H54 (cell line): ENCODE measurements around the gene AHDC1.
"Not testable (repeated sequence)": the region's sequence is repeated elsewhere in the genome, so short reads cannot be mapped to it uniquely, and the experiment has no call there.

Experiments used
- DNase-seq: peaks from one replicate; pipeline ENCODE4 v3.0.0; 2011; ENCODE audit warnings: low spot score, mixed read lengths; ENCODE audit not compliant: insufficient read length
- FAIRE-seq: peaks from 3 replicates; lab custom pipeline; 2011; peaks lifted over from hg19 to GRCh38; lab: Jason Lieb, UNC
- POLR2A ChIP-seq: IDR thresholded peaks from 2 replicates; pipeline ENCODE4 v1.6.1; 2011; ENCODE audit warnings: low read depth, mild to moderate bottlenecking, low read length

The AHDC1 gene

DNA sequence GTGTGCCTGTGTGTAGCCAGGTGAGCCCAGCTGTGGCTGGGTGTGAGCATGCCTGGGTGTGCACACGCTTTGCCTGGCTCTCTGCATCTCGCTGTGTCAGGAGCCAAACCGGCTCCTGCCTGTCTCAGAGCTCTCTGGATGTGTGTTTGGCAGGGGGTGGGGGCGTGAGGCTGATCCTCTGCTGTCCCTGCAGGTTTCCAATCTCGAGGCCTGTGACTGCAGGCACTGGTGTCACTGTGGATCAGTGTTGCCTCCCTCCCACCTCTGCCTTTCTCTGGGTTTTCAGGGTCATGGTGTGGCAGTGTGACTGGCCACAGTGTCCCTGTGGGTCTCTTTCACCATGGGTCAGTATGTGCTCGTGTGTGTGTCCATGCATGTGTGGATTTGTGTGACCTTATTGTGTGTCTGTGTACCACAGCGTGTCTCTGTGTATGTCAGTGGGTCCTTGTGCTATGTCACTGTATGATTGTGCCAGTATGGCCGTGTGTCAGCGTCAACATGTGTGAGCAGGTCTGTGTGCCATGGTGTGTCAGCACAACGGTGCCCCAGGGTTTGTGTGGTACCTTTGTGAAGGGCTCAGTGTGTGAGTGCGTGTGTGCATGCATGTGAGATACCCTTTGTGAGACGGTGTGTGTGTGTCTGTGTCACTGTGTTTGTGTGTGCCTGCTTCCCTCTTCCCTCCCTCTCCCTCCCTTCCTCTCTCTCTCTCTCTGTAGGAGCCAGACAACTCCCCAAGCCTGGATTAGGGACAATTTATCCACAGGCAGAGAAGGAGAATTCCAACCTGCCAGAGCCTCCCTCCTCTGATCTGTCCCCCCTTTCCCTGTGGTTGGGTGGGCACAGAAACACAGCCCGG is 43.4 kb downstream of the AHDC1 start:
- no peak for TF ChIP-seq POLR2A
- DNase-seq (no peak), FAIRE-seq (no peak)

DNA sequence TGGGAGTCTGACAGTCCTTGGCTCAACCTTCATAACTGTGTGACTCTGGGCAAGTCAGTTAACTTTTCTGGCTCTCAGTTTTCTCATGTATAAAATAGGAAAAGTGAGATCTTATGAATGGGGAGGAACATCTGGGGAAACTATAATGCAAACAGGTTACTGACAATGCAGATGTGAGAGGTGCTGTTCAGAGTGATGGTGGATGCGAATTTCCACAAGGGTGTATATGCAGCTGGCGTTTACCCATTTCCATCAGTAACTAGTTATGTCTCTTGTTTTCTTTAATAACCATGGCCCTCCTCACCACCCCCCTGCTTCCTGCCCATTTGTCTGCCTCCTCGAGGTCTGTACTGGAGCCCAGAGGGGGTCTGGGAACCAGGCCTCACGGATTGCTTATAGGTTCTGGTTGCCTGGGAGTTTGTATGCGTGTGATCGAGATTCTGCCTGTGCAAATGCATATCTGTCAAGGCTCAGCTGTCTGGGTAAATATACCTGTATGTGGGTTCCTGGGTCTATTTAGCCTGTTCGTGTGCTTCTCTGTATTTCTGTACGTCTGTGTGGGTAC is 44.4 kb downstream of the AHDC1 start:
- no peak for TF ChIP-seq POLR2A
- FAIRE-seq (no peak), DNase-seq (no peak)

DNA sequence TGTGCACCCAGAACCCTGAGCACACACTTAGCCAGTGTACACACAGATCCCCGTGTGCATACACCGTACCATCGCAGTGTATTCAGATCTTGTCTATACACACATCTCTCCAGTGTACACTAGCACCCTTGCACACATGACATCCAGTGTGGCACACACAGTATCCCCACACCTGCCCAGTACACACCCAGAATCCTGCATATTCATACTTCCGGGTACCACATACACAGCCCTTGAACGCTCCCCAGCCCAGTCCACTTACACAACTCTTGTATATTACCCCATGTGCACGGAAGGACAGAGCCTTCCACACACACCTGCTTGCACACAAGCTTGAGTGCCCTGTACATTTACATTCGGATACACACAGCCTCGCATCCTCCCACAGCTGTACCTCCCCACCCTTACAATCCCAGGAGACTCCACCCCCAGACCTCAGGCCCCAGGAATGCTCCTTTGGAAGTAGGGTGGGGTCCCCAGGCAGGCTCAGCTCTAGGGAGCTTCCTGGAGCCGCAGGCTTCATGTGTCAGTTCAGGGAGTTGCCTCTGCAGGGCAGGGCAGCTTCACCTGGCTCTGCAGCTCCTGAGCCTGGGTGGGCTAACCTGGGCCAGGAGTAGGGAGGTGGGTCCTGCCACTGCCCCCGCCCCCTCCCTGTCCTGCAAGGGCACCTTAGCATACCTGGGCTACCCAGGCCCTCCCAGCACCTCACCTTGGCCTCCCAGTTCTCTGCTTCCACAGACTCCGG is 46.2 kb downstream of the AHDC1 start:
- DNase-seq (peak; percentile 64), FAIRE-seq (no peak)
- no peak for TF ChIP-seq POLR2A

DNA sequence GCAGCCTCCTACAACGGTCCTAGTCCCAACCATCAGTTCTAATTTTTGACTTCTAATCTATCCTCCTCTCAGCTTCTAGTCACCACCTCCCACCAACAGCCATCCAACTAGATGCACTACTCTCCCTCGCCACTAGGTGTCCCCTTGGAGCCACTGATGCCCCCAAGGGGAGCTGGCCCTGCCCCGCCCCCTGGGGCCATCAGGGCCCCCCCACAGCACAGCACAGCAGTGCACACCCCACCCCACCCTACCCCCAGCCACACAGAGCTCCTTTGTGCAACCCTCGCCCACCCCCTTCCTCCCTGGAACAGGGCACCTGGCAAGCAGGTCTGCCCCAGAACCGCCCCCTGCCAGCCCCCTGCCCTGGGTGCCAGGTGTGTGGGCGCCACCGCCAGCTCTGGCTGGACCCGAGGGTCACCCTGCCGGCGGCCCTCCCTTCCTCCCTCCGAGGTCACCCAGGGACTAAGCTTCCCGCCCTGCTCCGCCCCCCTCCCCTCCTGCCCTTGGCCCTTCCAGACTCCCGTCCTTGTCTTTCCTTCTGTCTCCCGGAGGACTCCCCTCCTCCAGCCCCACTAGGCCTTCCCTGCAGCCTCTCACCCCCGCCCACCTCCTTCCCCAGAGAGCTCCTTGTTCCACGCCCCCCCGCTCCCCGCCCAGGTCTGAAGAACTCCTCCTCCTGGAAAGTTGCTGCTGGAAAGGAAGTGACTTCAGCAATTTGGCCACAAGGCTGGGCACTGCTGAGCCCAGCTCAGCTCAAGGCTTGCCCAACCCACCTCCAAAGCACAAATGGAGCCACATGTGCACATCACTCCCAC is 47.0 kb downstream of the AHDC1 start:
- FAIRE-seq (peak; percentile 43), DNase-seq (peak; percentile 90)
- no peak for TF ChIP-seq POLR2A

DNA sequence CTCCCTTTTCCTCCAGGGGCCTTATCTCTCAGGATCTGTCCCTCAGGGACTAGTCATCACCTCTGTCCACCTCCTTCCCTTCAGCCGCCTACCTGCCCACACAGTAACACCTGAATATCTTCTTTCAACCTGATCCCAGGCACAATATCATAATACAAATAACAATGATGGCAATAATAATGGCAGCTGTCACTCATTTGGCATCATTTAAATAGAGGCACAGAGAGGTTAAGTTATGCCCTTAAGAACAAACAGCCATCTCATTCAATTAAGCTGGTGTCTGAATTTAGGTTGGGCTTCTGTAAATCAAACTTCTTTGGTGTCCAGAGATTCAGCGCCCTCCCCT is 47.5 kb downstream of the AHDC1 start:
- no peak for DNase-seq
- TF ChIP-seq POLR2A = no peak
- FAIRE-seq = no peak

DNA sequence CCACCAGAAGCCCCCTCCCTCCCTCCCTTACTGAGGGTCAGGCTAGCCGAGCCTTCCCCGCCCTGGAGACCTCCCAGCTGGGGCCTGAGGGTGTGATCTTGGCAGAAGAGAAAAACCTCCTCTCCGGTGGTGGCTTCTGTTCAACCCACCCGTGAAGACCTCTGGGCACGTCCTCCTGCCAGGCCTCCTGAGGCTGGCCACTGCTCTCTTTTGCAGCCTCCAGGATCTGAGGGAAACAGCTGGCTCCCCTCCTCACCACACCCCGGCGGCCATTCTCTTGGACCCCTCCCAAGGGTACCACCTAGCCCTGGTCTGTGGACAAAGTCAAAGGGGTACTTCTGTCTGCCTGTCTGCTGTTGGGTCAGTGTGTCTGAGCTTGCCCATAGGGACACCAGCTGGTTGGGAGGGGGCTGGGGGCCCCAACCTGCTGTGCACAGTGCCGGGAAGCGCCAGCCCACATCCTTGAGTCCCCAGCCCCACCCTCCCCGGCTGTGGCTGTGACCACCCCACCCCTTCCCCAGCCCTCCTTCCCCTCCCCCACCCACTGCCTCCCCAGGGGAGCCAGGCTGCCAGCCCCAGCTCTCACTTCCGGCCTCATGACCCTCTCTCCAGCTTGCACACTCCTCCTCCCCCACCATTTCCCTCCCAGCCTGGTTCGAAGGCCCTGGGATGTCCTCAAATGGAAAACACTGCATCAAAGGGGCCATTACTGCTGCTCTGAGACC is 48.1 kb downstream of the AHDC1 start:
- DNase-seq (no peak), FAIRE-seq (no peak)
- TF ChIP-seq POLR2A = no peak

DNA sequence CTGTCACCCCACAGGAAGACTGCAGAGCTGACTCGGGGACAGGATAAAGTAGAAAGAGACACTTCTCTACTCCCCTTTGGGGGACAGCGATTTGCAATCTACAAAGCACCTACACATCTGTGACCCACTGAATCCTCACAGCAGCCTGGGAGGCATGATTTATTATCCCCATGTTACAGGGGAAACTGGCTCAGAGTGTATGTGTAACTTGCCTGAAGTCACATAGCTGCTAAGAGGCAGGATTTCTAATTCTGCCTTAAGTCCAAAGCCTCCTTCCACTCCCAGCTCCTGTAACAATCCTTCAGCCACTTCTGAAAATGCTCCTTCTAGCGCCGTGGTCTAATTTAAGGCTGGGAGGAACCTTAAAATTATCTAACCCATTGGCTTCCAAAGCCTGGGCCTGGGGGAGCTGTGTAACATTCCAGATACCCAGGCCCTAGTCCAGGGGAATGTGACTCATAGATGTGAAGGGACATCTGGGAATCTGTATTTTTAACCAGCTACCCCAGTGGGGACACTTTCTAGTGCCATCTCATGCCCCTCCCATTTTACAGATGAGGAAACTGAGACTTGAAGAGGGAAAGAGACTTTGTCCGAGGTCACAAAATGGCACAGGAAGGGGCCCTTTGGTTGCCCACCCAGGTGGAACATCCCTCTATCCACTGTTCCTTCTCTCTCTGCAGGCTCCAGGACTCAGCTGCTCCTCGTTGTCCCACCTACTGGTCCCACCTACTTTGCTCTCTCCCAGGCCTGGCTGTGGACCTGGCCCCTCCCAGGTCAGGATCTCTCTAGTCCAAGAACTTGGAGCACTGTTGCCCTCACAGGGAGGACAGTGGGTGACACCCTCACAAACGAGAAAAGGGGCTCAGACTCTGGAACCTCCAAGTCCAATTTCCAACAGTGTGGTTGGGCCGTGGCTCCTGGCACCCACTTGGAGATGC is 48.9 kb downstream of the AHDC1 start:
- FAIRE-seq = no peak
- no peak for DNase-seq
- no peak for TF ChIP-seq POLR2A

DNA sequence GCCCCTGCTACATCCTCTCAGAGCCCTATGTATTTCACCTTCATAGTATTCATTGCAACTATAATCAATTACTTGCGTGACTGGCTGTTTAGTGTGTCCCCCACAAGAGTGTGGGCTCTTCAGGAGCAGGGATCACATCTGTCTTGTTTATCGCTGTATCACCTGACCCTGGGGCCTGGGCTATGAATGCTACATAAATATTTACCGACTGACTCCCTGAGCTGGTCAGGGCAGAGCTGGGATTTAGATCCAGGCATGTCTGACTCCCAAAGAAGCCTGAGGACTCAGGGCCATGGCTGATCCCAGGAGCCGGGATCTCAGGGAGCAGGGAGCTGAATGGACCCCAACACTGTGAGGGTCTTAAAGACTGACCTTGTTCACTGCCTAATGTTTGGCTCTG is 49.7 kb downstream of the AHDC1 start:
- TF ChIP-seq POLR2A = no peak
- DNase-seq = no peak
- FAIRE-seq = no peak

DNA sequence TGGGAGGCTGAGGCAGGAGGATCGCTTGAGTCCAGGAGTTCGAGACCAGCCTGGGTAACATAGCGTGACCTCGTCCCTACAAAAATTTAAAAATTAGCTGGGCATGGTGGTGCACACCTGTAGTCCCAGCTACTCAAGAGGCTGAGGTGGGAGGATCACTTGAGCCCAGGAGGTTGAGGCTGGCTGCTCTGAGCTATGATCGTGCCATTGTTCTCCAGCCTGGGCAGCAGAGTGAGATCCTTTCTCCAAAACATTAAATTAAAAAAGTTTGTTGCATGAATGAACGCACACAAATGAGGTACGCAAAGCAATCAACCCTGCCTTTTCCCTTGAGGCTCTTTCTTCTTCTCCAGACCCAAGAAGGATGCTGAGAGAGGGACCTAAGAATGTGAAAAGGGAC is 50.1 kb downstream of the AHDC1 start:
- not testable (repeated sequence) for FAIRE-seq, DNase-seq

DNA sequence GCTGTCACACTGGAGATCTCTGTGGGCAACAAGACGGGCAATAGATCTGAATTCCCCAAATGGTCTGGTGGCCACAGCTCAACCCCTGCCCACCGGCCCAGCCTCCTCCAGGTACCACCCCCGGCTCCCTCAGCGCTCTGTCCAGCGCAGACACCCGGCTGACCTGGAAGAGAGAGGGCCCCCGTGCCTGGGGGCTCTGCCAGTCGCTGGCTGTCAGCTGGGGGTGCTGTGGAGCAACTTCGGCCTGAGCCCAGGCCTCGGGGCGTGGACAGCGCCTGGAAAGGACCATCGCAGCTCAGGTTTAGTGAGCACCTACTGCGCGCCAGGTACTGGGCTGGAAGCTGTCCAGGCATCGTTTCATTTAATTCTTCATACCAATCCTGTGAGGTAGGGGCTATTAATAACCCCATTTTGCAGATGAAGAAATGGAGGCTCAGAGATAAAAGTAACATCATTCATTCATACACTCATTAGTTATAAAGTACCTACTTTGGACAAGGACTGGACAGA is 51.0 kb downstream of the AHDC1 start:
- DNase-seq (no peak), FAIRE-seq (no peak)
- TF ChIP-seq POLR2A = no peak

DNA sequence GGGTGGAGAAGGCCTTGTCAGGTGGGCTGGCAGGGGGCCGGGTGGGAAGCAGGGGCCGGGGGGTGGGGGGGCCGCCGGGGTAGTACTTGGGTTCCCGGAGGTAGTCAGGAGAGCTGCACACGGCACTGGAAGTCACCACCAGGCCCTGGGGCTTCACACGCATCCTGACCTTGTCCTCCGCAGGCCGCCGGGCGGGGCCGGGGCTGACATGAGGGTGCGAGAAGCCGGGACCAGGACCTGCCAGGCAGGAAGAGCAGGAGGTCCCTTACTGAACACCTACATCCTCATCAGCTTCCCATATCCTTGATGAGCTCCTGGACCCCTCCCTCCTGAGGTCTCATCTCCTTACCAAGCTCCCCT is 52.0 kb downstream of the AHDC1 start:
- DNase-seq (no peak), FAIRE-seq (no peak)
- TF ChIP-seq POLR2A = no peak
